Neural cell (in vitro differentiated cells): ENCODE measurements around the gene MYO7A. TPM values are rescaled to one million over a fixed set of nuclear protein-coding genes. Genes with fewer than 3 reads are reported as not detected.

Source experiments
- H2AFZ ChIP-seq: fragments of 200-600, 300-800 bp; sonication (generic), shearing (Covaris generic); 2 replicates; pipeline ENCODE4 v1.6.0; 2014; ENCODE audit warnings: low read depth, mild to moderate bottlenecking, antibody characterized with exemption, low read length, moderate library complexity
- H3F3A ChIP-seq: fragments of 200-600 bp; shearing (Covaris generic); 2 replicates; pipeline ENCODE4 v1.6.1; 2016; ENCODE audit warnings: mild to moderate bottlenecking, moderate library complexity, mixed read lengths, antibody characterized with exemption, low read length; ENCODE audit not compliant: insufficient read depth, poor library complexity, severe bottlenecking
- H3K27ac ChIP-seq: fragments of 200-600, 300-800 bp; sonication (generic), shearing (Covaris generic); 2 replicates; pipeline ENCODE4 v1.5.1; 2014; ENCODE audit warnings: mild to moderate bottlenecking, low read length, moderate library complexity
- H3K27me3 ChIP-seq: fragments of 300-800, 200-600 bp; sonication (generic), shearing (Covaris generic); 2 replicates; pipeline ENCODE4 v1.6.0; 2014; ENCODE audit warnings: mild to moderate bottlenecking, low read depth, low read length, moderate library complexity; ENCODE audit not compliant: insufficient read depth
- H3K36me3 ChIP-seq: fragments of 300-800, 200-600 bp; sonication (generic), shearing (Covaris generic); 2 replicates; pipeline ENCODE4 v1.5.1; 2014; ENCODE audit warnings: mild to moderate bottlenecking, antibody characterized with exemption, low read length, moderate library complexity; ENCODE audit not compliant: insufficient read depth
- H3K4me2 ChIP-seq: fragments of 300-800, 200-600 bp; sonication (generic), shearing (Covaris generic); 2 replicates; pipeline ENCODE4 v1.6.0; 2014; ENCODE audit warnings: mild to moderate bottlenecking, low read length
- H3K4me3 ChIP-seq: fragments of 300-800, 200-600 bp; sonication (generic), shearing (Covaris generic); 2 replicates; pipeline ENCODE4 v1.5.1; 2014; ENCODE audit warnings: mild to moderate bottlenecking, low read length, moderate library complexity
- H3K79me2 ChIP-seq: fragments of 200-600 bp; shearing (Covaris generic); replicated peaks from 2 replicates; pipeline ENCODE4 v1.6.0; 2014; ENCODE audit warnings: mild to moderate bottlenecking, low read length, moderate library complexity; ENCODE audit not compliant: insufficient read depth
- H3K9ac ChIP-seq: fragments of 300-800, 200-600 bp; sonication (generic), shearing (Covaris generic); 2 replicates; pipeline ENCODE4 v1.6.1; 2016; ENCODE audit warnings: mild to moderate bottlenecking, low read length, mixed read lengths
- H3K9me2 ChIP-seq: fragments of 200-600 bp; shearing (Covaris generic); 2 replicates; pipeline ENCODE4 v1.6.1; 2016; ENCODE audit warnings: mild to moderate bottlenecking, low read length, mixed read lengths; ENCODE audit not compliant: insufficient read depth
- H3K9me3 ChIP-seq: fragments of 200-600, 300-800 bp; sonication (generic), shearing (Covaris generic); 2 replicates; pipeline ENCODE4 v1.6.1; 2016; ENCODE audit warnings: mild to moderate bottlenecking, mixed run types, low read length, moderate library complexity, mixed read lengths
- H4K20me1 ChIP-seq: fragments of 200-600 bp; shearing (Covaris generic); 2 replicates; pipeline ENCODE4 v1.6.1; 2016; ENCODE audit warnings: mild to moderate bottlenecking, mixed run types; ENCODE audit not compliant: insufficient read depth
- EP300 ChIP-seq: fragments of 450-650 bp; conservative IDR thresholded peaks from 2 replicates; pipeline ENCODE4 v1.6.1; 2014; ENCODE audit warnings: antibody characterized with exemption, mild to moderate bottlenecking, moderate library complexity; ENCODE audit not compliant: poor library complexity, severe bottlenecking
- EZH2 ChIP-seq: fragments of 200-600, 300-800 bp; shearing (Covaris generic), sonication (generic); IDR thresholded peaks from 2 replicates; pipeline ENCODE4 v1.6.1; 2014; ENCODE audit warnings: antibody characterized with exemption, low read length, borderline replicate concordance, mild to moderate bottlenecking; ENCODE audit not compliant: insufficient read depth, poor library complexity, severe bottlenecking
- MXI1 ChIP-seq: fragments of 450-650 bp; conservative IDR thresholded peaks from 2 replicates; pipeline ENCODE4 v1.6.1; 2014; ENCODE audit warnings: antibody characterized with exemption, mild to moderate bottlenecking; ENCODE audit not compliant: poor library complexity, severe bottlenecking
- POLR2AphosphoS5 ChIP-seq: IDR thresholded peaks from 2 replicates; pipeline ENCODE4 v1.6.1; 2012
- RAD21 ChIP-seq: fragments of 450-650 bp; conservative IDR thresholded peaks from 2 replicates; pipeline ENCODE4 v1.6.1; 2014; ENCODE audit warnings: antibody characterized with exemption, mild to moderate bottlenecking, moderate library complexity
- SMC3 ChIP-seq: fragments of 450-650 bp; conservative IDR thresholded peaks from 2 replicates; pipeline ENCODE4 v1.6.1; 2014; ENCODE audit warnings: antibody characterized with exemption, mild to moderate bottlenecking, moderate library complexity; ENCODE audit not compliant: poor library complexity
- TAF1 ChIP-seq: IDR thresholded peaks from 2 replicates; pipeline ENCODE4 v1.6.1; 2012; ENCODE audit warnings: low read depth
- polyA plus RNA-seq: library from polyadenylated mRNA; depleted of rRNA; stranded (reverse); fragments of >200 nt; gene quantifications from 2 replicates; pipeline ENCODE4 v1.2.3, GENCODE V29; 2014
- TF ChIP-seq, protein P1 (sequence below): fragments of 450-650 bp; IDR thresholded peaks from 2 replicates; pipeline ENCODE4 v1.5.1; 2014; ENCODE audit warnings: antibody characterized with exemption, mild to moderate bottlenecking, moderate library complexity; ENCODE audit not compliant: poor library complexity, severe bottlenecking
- TF ChIP-seq, protein P2 (sequence below): IDR thresholded peaks from 2 replicates; pipeline ENCODE4 v1.6.1; 2012; ENCODE audit warnings: borderline replicate concordance

MYO7A gene
- polyA plus RNA-seq, 1 donor from 2014 or later = 0.61 TPM

DNA sequence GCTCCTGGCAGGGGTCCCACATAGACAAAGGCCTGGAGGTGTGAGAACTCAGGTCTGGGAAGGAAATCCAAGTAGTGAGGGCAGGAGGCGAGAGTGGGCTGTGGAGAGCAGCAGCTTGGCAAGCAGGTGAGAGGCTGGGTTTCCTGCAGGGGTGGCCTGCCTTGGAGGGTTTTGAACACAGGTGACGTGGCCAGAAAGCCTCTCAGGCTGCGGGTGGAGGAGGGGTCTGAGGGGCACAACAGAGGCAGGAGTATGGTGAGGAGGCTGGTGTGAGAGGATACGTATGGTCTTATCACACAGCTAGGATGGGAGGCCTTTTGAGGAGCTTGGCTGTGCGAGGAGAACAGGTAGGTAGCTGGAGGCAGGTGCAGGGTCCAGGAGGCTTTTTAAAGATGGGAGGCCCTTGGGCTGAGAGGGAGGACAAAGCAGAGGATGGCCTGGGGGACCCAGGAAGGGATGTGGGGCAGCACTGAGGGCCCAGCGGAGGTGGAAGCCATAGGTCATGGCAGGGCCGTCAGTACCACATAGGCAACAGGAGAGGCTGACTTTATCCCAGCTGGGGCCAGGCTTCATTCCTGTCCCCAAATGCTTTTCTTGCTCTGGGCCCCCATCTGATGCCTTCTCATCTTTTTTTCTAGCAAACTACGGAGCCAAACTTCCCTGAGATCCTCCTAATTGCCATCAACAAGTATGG, 84.4 kb downstream of the MYO7A start:
- Histone ChIP-seq H3K27ac (no peak overlapping the region), H3K9me3 (no peaks in the 10 kb centered on the region), H2AFZ (no peak overlapping the region), H4K20me1 (no peaks in the 10 kb centered on the region), H3K4me3 (no peak overlapping the region), H3K4me2 (no peak overlapping the region), H3K27me3 (no peaks in the 10 kb centered on the region), H3F3A (no peaks in the 10 kb centered on the region), H3K36me3 (no peaks in the 10 kb centered on the region), H3K79me2 (no peaks in the 10 kb centered on the region), H3K9ac (no peak overlapping the region), H3K9me2 (no peaks in the 10 kb centered on the region)
- TF ChIP-seq SMC3 = no peak

DNA sequence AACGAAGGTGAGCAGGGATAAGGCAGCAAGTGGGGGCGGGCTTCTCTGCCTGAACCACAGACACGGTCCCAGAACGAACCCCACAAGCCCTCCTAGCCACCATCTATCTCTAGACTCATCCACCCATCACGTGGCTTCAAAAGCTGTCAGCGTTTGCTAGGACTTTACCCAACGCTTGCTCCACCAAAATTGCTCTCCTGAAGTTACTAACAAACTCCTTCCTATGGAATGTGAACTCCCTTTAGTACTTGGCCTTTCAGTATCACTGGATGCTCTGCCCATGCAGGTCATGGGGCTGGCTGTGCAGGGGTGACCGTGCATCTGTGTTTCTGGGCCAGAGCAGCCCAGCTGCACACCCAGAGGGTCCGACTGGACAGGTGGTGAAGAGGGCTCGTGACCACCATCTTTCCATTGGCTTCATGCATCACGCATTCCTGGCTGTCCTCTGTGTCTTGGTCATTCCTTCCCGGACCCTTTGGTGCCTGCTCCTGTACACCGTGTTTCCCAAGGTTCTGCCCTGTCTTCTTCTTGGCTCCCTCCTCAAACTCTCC, 85.1 kb downstream of the MYO7A start:
- no peak overlapping the region for H2AFZ ChIP-seq

DNA sequence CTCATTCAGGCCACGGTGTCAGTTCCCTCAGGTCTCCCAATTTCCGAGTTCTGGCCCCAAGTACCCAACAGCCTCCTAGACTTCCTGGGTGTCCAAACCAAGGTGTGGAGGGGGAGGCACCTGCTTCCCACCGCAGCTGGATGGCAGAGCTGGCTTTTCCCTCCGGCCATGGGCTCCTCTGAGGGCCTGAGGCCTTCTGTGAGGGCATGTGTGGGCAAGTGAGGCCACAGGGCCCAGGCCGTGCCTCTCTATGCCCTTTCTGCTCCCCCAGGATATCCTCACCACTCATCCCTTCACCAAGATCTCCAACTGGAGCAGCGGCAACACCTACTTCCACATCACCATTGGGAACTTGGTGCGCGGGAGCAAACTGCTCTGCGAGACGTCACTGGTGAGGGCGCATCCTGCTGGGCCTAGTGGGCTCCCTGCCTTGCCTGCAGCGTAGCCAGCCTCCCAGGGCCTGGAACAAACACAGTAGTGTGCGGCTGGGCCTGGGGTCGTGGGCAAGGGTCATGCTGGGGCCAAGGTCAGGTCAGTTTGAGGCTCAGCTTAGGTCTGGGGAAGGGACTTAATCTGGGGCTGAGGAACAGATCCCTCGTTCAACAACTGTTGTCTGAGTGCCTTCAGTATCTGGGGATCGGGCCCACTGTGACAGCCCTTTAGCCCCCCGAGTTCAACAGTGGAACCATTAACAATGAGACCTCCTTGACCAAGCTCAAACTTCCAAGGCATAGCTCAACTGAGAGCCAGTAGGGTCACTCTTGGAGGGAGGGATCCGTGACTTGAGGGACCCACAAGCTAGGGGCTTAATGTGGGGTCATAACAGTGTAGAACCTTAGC, 85.8 kb downstream of the MYO7A start:
- Histone ChIP-seq H3K4me3 (no peak overlapping the region), H3K9me3 (no peaks in the 10 kb centered on the region), H3K4me2 (no peak overlapping the region)

More for the DNA sequence above, 85.1 kb downstream of the MYO7A start:
- H4K20me1 ChIP-seq = no peaks in the 10 kb centered on the region
- H3K27me3 ChIP-seq = no peaks in the 10 kb centered on the region
- H3K9ac ChIP-seq = no peak overlapping the region
- H3K9me2 ChIP-seq = no peaks in the 10 kb centered on the region
- no peaks in the 10 kb centered on the region for H3F3A ChIP-seq
- no peak for TF ChIP-seq POLR2AphosphoS5
- TF ChIP-seq, protein P1, sequence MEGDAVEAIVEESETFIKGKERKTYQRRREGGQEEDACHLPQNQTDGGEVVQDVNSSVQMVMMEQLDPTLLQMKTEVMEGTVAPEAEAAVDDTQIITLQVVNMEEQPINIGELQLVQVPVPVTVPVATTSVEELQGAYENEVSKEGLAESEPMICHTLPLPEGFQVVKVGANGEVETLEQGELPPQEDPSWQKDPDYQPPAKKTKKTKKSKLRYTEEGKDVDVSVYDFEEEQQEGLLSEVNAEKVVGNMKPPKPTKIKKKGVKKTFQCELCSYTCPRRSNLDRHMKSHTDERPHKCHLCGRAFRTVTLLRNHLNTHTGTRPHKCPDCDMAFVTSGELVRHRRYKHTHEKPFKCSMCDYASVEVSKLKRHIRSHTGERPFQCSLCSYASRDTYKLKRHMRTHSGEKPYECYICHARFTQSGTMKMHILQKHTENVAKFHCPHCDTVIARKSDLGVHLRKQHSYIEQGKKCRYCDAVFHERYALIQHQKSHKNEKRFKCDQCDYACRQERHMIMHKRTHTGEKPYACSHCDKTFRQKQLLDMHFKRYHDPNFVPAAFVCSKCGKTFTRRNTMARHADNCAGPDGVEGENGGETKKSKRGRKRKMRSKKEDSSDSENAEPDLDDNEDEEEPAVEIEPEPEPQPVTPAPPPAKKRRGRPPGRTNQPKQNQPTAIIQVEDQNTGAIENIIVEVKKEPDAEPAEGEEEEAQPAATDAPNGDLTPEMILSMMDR = no peak
- no peak for TF ChIP-seq RAD21
- no peak for TF ChIP-seq EZH2
- TF ChIP-seq MXI1 = no peak
- TF ChIP-seq SMC3 = no peak
- no peaks in the 10 kb centered on the region for H3K9me3 ChIP-seq
- H3K36me3 ChIP-seq = no peaks in the 10 kb centered on the region
- H3K4me3 ChIP-seq = no peak overlapping the region
- H3K79me2 ChIP-seq = no peaks in the 10 kb centered on the region
- no peak overlapping the region for H3K4me2 ChIP-seq
- no peak overlapping the region for H3K27ac ChIP-seq

More for the DNA sequence above, 85.8 kb downstream of the MYO7A start:
- H3F3A ChIP-seq = no peaks in the 10 kb centered on the region
- H2AFZ ChIP-seq = no peak overlapping the region
- H3K9ac ChIP-seq = no peak overlapping the region
- no peaks in the 10 kb centered on the region for H3K79me2 ChIP-seq
- no peaks in the 10 kb centered on the region for H3K27me3 ChIP-seq
- H3K27ac ChIP-seq = no peak overlapping the region
- no peaks in the 10 kb centered on the region for H3K9me2 ChIP-seq
- no peaks in the 10 kb centered on the region for H4K20me1 ChIP-seq
- H3K36me3 ChIP-seq = no peaks in the 10 kb centered on the region
- no peak for TF ChIP-seq SMC3
- TF ChIP-seq, protein P1 = no peak
- TF ChIP-seq RAD21 = no peak
- no peak for TF ChIP-seq EZH2
- no peak for TF ChIP-seq MXI1
- no peak for TF ChIP-seq POLR2AphosphoS5
- TF ChIP-seq, protein P2, sequence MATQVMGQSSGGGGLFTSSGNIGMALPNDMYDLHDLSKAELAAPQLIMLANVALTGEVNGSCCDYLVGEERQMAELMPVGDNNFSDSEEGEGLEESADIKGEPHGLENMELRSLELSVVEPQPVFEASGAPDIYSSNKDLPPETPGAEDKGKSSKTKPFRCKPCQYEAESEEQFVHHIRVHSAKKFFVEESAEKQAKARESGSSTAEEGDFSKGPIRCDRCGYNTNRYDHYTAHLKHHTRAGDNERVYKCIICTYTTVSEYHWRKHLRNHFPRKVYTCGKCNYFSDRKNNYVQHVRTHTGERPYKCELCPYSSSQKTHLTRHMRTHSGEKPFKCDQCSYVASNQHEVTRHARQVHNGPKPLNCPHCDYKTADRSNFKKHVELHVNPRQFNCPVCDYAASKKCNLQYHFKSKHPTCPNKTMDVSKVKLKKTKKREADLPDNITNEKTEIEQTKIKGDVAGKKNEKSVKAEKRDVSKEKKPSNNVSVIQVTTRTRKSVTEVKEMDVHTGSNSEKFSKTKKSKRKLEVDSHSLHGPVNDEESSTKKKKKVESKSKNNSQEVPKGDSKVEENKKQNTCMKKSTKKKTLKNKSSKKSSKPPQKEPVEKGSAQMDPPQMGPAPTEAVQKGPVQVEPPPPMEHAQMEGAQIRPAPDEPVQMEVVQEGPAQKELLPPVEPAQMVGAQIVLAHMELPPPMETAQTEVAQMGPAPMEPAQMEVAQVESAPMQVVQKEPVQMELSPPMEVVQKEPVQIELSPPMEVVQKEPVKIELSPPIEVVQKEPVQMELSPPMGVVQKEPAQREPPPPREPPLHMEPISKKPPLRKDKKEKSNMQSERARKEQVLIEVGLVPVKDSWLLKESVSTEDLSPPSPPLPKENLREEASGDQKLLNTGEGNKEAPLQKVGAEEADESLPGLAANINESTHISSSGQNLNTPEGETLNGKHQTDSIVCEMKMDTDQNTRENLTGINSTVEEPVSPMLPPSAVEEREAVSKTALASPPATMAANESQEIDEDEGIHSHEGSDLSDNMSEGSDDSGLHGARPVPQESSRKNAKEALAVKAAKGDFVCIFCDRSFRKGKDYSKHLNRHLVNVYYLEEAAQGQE = no peak
- TF ChIP-seq TAF1 = no peak
- TF ChIP-seq EP300 = no peak
